Measurements from ENCODE around the gene PRAC1. TPM values are rescaled to one million over a fixed set of nuclear protein-coding genes. Genes with fewer than 3 reads are reported as not detected.

Gene PRAC1
- total and polyA plus RNA-seq, 2 donors (not counting 1 experiment from before 2014, with no cell fraction given) = not detected

Small RNA genes lying within 50 kb of the gene (small RNA-seq; reads per million reads assigned to genes)
- gene AC091179.2 (ENCODE audit: insufficient read length, low read depth, low replicate concordance) (not detected), gene COX6B1P2 (ENCODE audit: insufficient read length, low read depth, low replicate concordance) (not detected), gene MIR3185 (ENCODE audit: insufficient read length, low read depth, low replicate concordance) (not detected), gene RF02132 (ENCODE audit: insufficient read length, low read depth, low replicate concordance) (not detected), gene RF02133 (ENCODE audit: insufficient read length, low read depth, low replicate concordance) (not detected), gene RN7SL125P (ENCODE audit: insufficient read length, low read depth, low replicate concordance) (not detected)

Other genes starting within 250 kb of the PRAC1 start
- gene HOXB1, start 191.5 kb downstream of the PRAC1 start, total RNA-seq = not detected in 2 replicates
- gene HOXB1, start 191.5 kb downstream of the PRAC1 start, polyA plus RNA-seq = not detected in 2 replicates
- gene HOXB2, start 177.4 kb downstream of the PRAC1 start, total RNA-seq = 6.1 and 8.1 TPM in 2 replicates
- gene HOXB2, start 177.4 kb downstream of the PRAC1 start, polyA plus RNA-seq = 3.1 and 9.2 TPM in 2 replicates
- 1.5 and 1.7 TPM in 2 replicates for gene HOXB4, start 144.2 kb downstream of the PRAC1 start, total RNA-seq
- gene HOXB4, start 144.2 kb downstream of the PRAC1 start, polyA plus RNA-seq = 0.32 and 0.85 TPM in 2 replicates
- 3.4 and 4.0 TPM in 2 replicates for gene HOXB3, start 132.3 kb downstream of the PRAC1 start, total RNA-seq
- gene HOXB3, start 132.3 kb downstream of the PRAC1 start, polyA plus RNA-seq = 1.4 and 3.0 TPM in 2 replicates
- not detected in 2 replicates for gene HOXB5, start 128.7 kb downstream of the PRAC1 start, total RNA-seq
- not detected in 2 replicates for gene HOXB5, start 128.7 kb downstream of the PRAC1 start, polyA plus RNA-seq
- gene HOXB6, start 117.5 kb downstream of the PRAC1 start, total RNA-seq = not detected in 2 replicates
- 0.10 TPM in 1 of 2 replicates, not detected in the other for gene HOXB6, start 117.5 kb downstream of the PRAC1 start, polyA plus RNA-seq
- 0.36 and 1.3 TPM in 2 replicates for gene HOXB7, start 111.5 kb downstream of the PRAC1 start, total RNA-seq
- gene HOXB7, start 111.5 kb downstream of the PRAC1 start, polyA plus RNA-seq = 0.25 TPM in 1 of 2 replicates, not detected in the other
- gene HOXB8, start 107.2 kb downstream of the PRAC1 start, total RNA-seq = not detected in 2 replicates
- gene HOXB8, start 107.2 kb downstream of the PRAC1 start, polyA plus RNA-seq = not detected in 2 replicates
- not detected in 2 replicates for gene HOXB9, start 96.2 kb downstream of the PRAC1 start, total RNA-seq
- 0.04 and 0.07 TPM in 2 replicates for gene HOXB9, start 96.2 kb downstream of the PRAC1 start, polyA plus RNA-seq
- not detected in 2 replicates for gene PRAC2, start 667 bp upstream of the PRAC1 start, total RNA-seq
- gene PRAC2, start 667 bp upstream of the PRAC1 start, polyA plus RNA-seq = not detected in 2 replicates
- not detected in 2 replicates for gene HOXB13, start 6.2 kb upstream of the PRAC1 start, total RNA-seq
- gene HOXB13, start 6.2 kb upstream of the PRAC1 start, polyA plus RNA-seq = not detected in 2 replicates
- not detected in 2 replicates for gene TTLL6, start 94.7 kb upstream of the PRAC1 start, total RNA-seq
- gene TTLL6, start 94.7 kb upstream of the PRAC1 start, polyA plus RNA-seq = not detected in 2 replicates
- gene CALCOCO2, start 108.5 kb upstream of the PRAC1 start, total RNA-seq = 139 and 148 TPM in 2 replicates
- gene CALCOCO2, start 108.5 kb upstream of the PRAC1 start, polyA plus RNA-seq = 49.6 and 50.1 TPM in 2 replicates
- 39.8 and 40.8 TPM in 2 replicates for gene ATP5MC1, start 170.3 kb upstream of the PRAC1 start, total RNA-seq
- 104 and 209 TPM in 2 replicates for gene ATP5MC1, start 170.3 kb upstream of the PRAC1 start, polyA plus RNA-seq
- 121 and 122 TPM in 2 replicates for gene UBE2Z, start 185.9 kb upstream of the PRAC1 start, total RNA-seq
- gene UBE2Z, start 185.9 kb upstream of the PRAC1 start, polyA plus RNA-seq = 56.2 and 87.1 TPM in 2 replicates
- gene SNF8, start 222.3 kb upstream of the PRAC1 start, total RNA-seq = 77.5 and 81.9 TPM in 2 replicates
- 90.2 and 94.6 TPM in 2 replicates for gene SNF8, start 222.3 kb upstream of the PRAC1 start, polyA plus RNA-seq
- not detected in 2 replicates for gene GIP, start 246.1 kb upstream of the PRAC1 start, total RNA-seq
- gene GIP, start 246.1 kb upstream of the PRAC1 start, polyA plus RNA-seq = not detected in 2 replicates